Peyer's patch (tissue), 4 donors: Measurements from ENCODE around the gene LGI4. TPM values are rescaled to one million over a fixed set of nuclear protein-coding genes. Genes with fewer than 3 reads are reported as not detected.

Source experiments
- DNase-seq, 3 donors: peaks; one replicate each; pipeline ENCODE4 v3.0.0-alpha.2; 2017 to 2019
- H3K27ac ChIP-seq, 4 donors: fragments of 200-600 bp; sonication (generic); one replicate each; pipeline ENCODE4 v1.5.1; 2016 to 2019
- H3K27me3 ChIP-seq, 2 donors: fragments of 200-600 bp; sonication (generic); one replicate each; pipeline ENCODE4 v1.5.1; 2019
- H3K36me3 ChIP-seq, 3 donors: fragments of 200-600 bp; sonication (generic); one replicate each; pipeline ENCODE4 v1.5.1; 2016 to 2019
- H3K4me1 ChIP-seq, 4 donors: fragments of 200-600 bp; sonication (generic); one replicate each; pipeline ENCODE4 v1.5.1; 2016 to 2019
- H3K4me3 ChIP-seq, 4 donors: fragments of 200-600 bp; sonication (generic); 1 replicate in 3 of 4; 2 replicates in 1 of 4; pipeline ENCODE4 v1.5.1; 2016 to 2019; ENCODE audit warnings: mild to moderate bottlenecking in 1 of 4
- H3K9me3 ChIP-seq, 4 donors: fragments of 200-600 bp; sonication (generic); one replicate each; pipeline ENCODE4 v1.5.1; 2016 to 2019; ENCODE audit warnings: mild to moderate bottlenecking in 1 of 4
- POLR2A ChIP-seq, 2 donors: fragments of 450-650 bp; IDR thresholded peaks; one replicate each; pipeline ENCODE4 v1.5.1; 2017; ENCODE audit warnings: antibody characterized with exemption in 2 of 2, mild to moderate bottlenecking in 2 of 2, moderate library complexity in 2 of 2
- total RNA-seq, 4 donors: library from RNA; depleted of rRNA; stranded (reverse); fragments of >200 nt; gene quantifications; one replicate each; pipeline ENCODE4 v1.1.0, GENCODE V29; 2016
- TF ChIP-seq, protein P1 (sequence below), 6 experiments: fragments of 450-650 bp in 4 of 6; fragments of 200-600 bp in 2 of 6; sonication (generic) in 1 of 6; IDR thresholded peaks; one replicate each; pipeline ENCODE4 v1.5.1; 2017 to 2019; ENCODE audit warnings: antibody characterized with exemption in 6 of 6, mild to moderate bottlenecking in 3 of 6, moderate library complexity in 1 of 6

The LGI4 gene
- total RNA-seq, 4 donors from 2014 or later: 6.1 to 37.3 (median 14.4) TPM

DNA sequence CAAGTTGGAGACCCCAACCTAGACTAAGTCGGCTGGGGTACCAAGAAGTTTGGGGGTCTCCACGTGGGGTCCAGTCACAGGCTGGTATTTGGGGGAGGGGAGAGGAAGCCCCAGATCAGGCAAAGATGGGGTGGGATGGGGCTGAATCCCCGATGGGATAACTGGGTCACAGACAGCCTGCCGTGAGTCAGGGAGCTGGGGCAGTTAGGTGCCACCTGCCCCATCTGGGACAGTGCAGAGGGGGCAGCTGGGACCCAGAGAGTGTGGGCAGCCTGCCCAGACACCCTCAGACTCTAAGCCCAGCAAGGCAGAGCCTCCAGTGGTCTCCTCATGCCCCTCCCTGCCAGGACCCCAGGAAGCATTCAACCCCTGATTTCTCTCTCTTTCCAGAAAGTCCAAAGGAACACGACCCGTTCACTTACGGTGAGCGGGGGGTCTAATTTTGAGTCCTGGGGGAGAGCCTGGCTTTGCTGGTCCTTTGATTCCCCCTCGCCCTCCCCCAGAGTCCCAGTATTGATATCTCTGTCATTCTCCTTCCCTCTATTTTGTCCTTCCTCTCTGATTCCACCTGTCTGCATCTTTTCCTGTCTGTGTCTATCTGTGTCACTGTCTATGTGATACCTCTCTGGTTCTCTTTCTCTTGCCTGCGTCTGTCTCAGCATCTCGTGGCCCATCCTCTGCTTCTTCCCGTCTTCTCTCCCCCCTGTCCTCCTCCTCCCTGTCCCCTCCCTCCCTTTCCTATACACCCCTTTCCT, 5.5 kb upstream of the LGI4 start:
- H3K36me3 ChIP-seq: no peaks in the 10 kb centered on the region
- peaks cover 6 to 48% (median 22%) of the 10 kb centered on the region in 4 donors for H3K4me1 ChIP-seq
- no peak for TF ChIP-seq POLR2A (IDR thresholded peaks at IDR 0.05)
- TF ChIP-seq, protein P1, sequence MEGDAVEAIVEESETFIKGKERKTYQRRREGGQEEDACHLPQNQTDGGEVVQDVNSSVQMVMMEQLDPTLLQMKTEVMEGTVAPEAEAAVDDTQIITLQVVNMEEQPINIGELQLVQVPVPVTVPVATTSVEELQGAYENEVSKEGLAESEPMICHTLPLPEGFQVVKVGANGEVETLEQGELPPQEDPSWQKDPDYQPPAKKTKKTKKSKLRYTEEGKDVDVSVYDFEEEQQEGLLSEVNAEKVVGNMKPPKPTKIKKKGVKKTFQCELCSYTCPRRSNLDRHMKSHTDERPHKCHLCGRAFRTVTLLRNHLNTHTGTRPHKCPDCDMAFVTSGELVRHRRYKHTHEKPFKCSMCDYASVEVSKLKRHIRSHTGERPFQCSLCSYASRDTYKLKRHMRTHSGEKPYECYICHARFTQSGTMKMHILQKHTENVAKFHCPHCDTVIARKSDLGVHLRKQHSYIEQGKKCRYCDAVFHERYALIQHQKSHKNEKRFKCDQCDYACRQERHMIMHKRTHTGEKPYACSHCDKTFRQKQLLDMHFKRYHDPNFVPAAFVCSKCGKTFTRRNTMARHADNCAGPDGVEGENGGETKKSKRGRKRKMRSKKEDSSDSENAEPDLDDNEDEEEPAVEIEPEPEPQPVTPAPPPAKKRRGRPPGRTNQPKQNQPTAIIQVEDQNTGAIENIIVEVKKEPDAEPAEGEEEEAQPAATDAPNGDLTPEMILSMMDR (IDR thresholded peaks at IDR 0.05): no peak
- peak in 1 of 3 donors; percentile 48 for DNase-seq
- H3K4me3 ChIP-seq: peak overlapping the region; percentile 12 to 52 (median 34)
- peak overlapping the region; percentile 57 to 84 (median 77) for H3K27ac ChIP-seq
- no peaks in the 10 kb centered on the region for H3K9me3 ChIP-seq
- H3K27me3 ChIP-seq: peaks cover 0 to 13% of the 10 kb centered on the region in 2 donors

DNA sequence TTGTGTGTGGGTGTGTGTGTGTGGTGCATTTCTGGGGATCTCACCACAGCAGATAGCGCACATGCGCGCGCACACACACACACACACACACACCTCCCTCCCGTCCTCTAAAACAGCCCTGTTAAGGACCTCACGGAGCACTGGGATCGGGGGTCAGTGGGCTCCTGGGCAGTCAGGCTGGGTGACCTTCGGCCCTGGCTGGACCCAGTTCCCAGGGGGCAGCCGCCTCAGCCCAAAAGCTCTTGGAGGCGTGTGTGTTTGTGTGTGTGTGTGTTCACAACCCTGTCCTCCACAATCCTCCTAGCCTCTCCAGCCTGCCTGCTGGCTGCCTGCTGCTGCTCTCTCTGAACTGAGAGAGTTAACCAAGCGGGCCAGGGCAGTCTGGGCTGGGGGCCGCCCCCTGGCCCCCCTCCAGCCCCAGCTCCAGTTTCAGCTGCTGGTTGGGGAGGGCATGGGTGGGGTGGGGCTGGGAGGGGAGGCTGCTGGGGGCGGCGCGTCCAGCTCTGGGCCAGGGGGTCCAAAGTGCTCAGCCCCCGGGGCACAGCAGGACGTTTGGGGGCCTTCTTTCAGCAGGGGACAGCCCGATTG, 3.5 kb upstream of the LGI4 start, which contains the start of gene FXYD1:
Gene FXYD1 (plus strand): TSS at position 520 of the 588 bp plus-strand sequence. CDS start 1,256 bp downstream, outside the sequence.
- no peak for DNase-seq
- Histone ChIP-seq H3K27ac (peak within 1 kb of the TSS; percentile 57 to 84 (median 77)), H3K9me3 (no peaks in the 10 kb centered on the region), H3K4me1 (peaks cover 6 to 52% (median 20%) of the 10 kb centered on the region in 4 donors), H3K36me3 (no peaks in the 10 kb centered on the region), H3K4me3 (peak within 1 kb of the TSS; percentile 12 to 52 (median 34)), H3K27me3 (peaks cover 0 to 11% of the 10 kb centered on the region in 2 donors)
- TF ChIP-seq POLR2A (IDR thresholded peaks at IDR 0.05): no peak
- TF ChIP-seq, protein P1 (IDR thresholded peaks at IDR 0.05): no peak

DNA sequence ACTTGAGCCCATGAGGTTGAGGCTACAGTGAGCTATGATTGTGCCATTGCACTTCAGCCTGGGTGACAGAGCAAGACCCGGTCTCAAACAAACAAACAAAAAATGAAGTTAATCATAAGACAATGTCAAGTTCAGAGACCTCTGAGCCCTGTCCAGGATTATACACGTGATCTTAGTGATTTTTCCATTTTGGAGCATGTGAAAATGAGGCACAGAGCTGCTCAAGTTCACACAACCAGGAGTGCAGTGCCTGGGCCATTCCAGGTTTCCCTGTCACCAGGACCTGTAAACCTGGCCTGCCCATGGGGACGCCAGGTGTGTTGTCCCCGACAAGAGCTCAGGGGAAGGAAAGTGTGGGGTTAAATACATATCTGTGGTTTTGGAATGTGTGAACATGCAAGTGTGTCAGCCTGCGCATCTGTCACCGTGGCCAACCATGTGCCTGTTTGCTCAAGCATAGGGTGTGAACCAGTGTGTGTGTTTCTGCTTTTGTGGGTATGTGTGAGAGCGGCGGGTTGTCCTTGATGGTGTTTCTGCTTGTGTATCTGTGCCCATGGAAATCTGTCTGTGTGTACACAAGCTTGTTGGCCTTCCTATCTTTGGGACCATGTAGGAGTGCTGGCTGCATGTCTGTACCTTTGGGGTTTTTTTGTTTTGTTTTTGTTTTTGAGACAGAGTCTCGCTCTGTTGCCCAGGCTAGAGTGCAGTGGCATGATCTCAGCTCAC, 2.3 kb upstream of the LGI4 start:
- Histone ChIP-seq H3K36me3 (no peaks in the 10 kb centered on the region), H3K4me3 (no peak overlapping the region), H3K4me1 (peaks cover 0 to 41% (median 10%) of the 10 kb centered on the region in 4 donors), H3K27ac (peak overlapping the region in 2 of 4 donors; percentile 25 to 84), H3K9me3 (no peaks in the 10 kb centered on the region), H3K27me3 (no peaks in the 10 kb centered on the region)
- peak in 1 of 2 donors; percentile 28 for TF ChIP-seq POLR2A (IDR thresholded peaks at IDR 0.05)
- TF ChIP-seq, protein P1 (IDR thresholded peaks at IDR 0.05): no peak
- DNase-seq: no peak

DNA sequence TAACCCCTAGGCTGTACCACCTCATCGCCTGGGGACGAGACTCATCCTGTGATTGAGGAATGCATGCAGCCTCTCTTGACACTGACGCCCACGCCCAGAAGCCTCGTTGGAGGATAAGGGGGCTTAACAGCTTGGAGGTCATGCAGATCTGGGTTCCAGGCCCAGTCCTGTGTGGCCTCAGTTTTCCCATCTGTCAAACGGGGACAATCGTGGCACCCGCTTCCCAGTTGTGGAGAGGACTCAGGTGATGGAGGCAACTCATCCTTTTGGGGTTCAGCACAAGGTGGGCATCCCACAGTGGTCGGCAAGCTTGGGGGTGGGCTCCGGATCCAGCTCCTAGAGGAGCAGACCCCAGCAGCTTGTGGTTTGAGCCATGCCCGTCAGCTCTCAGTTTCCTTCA, 1.4 kb upstream of the LGI4 start:
- no peaks in the 10 kb centered on the region for H3K9me3 ChIP-seq
- no peak for DNase-seq
- no peak for TF ChIP-seq POLR2A (IDR thresholded peaks at IDR 0.05)
- TF ChIP-seq, protein P1 (IDR thresholded peaks at IDR 0.05): no peak
- H3K27ac ChIP-seq: peak overlapping the region in 2 of 4 donors; percentile 5 to 84
- no peaks in the 10 kb centered on the region for H3K36me3 ChIP-seq
- H3K27me3 ChIP-seq: no peaks in the 10 kb centered on the region
- peaks cover 0 to 38% (median 3%) of the 10 kb centered on the region in 4 donors for H3K4me1 ChIP-seq
- no peak overlapping the region for H3K4me3 ChIP-seq

DNA sequence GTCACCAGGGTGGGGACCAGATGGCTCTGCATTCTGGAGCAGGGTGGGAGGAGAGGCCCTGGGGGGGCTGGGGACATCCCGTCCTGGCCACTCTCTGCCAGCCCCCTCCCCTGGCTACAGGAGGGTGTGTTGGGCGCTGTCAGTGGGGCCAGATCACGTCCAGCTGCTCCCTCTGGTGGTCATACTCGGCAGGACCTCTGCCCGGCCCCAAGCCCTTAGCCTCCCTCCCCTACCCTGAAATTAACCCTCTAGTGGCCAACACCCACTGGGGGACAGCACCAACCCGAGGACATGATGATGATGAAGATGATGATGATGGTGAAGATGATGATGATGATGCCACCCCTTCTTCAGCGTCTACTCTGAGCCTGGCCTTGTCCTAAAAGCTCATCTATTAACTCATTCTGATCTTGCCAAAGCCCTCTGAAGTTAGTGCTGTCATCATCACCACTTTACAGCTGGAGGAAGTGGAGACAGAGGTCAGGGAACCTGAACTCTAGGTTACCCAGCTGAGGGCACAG, 590 bp upstream of the LGI4 start:
- no peak for TF ChIP-seq POLR2A (IDR thresholded peaks at IDR 0.05)
- TF ChIP-seq, protein P1 (IDR thresholded peaks at IDR 0.05): peak; percentile 68 to 93 (median 84)
- Histone ChIP-seq H3K4me3 (peak overlapping the region in 2 of 4 donors; percentile 22 to 33), H3K9me3 (no peaks in the 10 kb centered on the region), H3K4me1 (peaks cover 0 to 40% (median under 1%) of the 10 kb centered on the region in 4 donors), H3K36me3 (no peaks in the 10 kb centered on the region), H3K27me3 (no peaks in the 10 kb centered on the region), H3K27ac (peak overlapping the region in 2 of 4 donors; percentile 26 to 84)
- DNase-seq: peak; percentile 50 to 89 (median 85)
